Erythroblast (primary cell): ENCODE data around the gene MRPL30.

Source experiments
- GATA1 ChIP-seq: IDR thresholded peaks from 2 replicates; pipeline ENCODE4 v1.6.1; 2011; ENCODE audit warnings: low read depth, mild to moderate bottlenecking, control low read depth, low read length, moderate library complexity
- POLR2A ChIP-seq: IDR thresholded peaks from 2 replicates; pipeline ENCODE4 v1.6.1; 2011; ENCODE audit warnings: mild to moderate bottlenecking, low read length

- TF ChIP-seq POLR2A (no peak), GATA1 (no peak)
Observed at GRCh38 chr2:99166218-99166617, 14.8 kb upstream of the MRPL30 start.
